Breast epithelium (tissue), 4 donors: Measurements from ENCODE around the gene TNS1. TPM values are rescaled to one million over a fixed set of nuclear protein-coding genes. Genes with fewer than 3 reads are reported as not detected.
A peak's percentile ranks its signal among the peaks of the same experiment; 100 is the strongest.

ENCODE experiments used
- DNase-seq, 2 donors: peaks; one replicate each; pipeline ENCODE4 v3.0.0-alpha.2; 2019; ENCODE audit warnings: low spot score in 2 of 2
- H3K27ac ChIP-seq, 2 donors: fragments of 200-600 bp; sonication (generic) in 1 of 2; one replicate each; pipeline ENCODE4 v1.5.1; 2016 to 2019; ENCODE audit warnings: mild to moderate bottlenecking in 1 of 2
- H3K27me3 ChIP-seq, 2 donors: fragments of 200-600 bp; sonication (generic) in 1 of 2; one replicate each; pipeline versions ENCODE4 v1.5.1 to v1.6.0; 2017 to 2019; ENCODE audit warnings: control low read depth in 1 of 2, mild to moderate bottlenecking in 1 of 2
- H3K36me3 ChIP-seq: fragments of 200-600 bp; one replicate; pipeline ENCODE4 v1.5.1; 2019
- H3K4me1 ChIP-seq, 2 donors: fragments of 200-600 bp; sonication (generic); one replicate each; pipeline ENCODE4 v1.5.1; 2016 to 2019; ENCODE audit warnings: control low read depth in 1 of 2
- H3K4me3 ChIP-seq, 3 donors: fragments of 200-600 bp; sonication (generic); 1 replicate in 2 of 3; 2 replicates in 1 of 3; pipeline ENCODE4 v1.5.1; 2016 to 2019; ENCODE audit warnings: mild to moderate bottlenecking in 3 of 3, moderate library complexity in 2 of 3
- H3K9me3 ChIP-seq, 2 donors: fragments of 200-600 bp; sonication (generic) in 1 of 2; one replicate each; pipeline ENCODE4 v1.5.1; 2016 to 2019; ENCODE audit warnings: control low read depth in 1 of 2
- CTCF ChIP-seq, 3 donors: fragments of 450-650 bp; IDR thresholded peaks; one replicate each; pipeline ENCODE4 v1.5.1; 2016 to 2017; ENCODE audit warnings: antibody characterized with exemption in 3 of 3, mild to moderate bottlenecking in 3 of 3, moderate library complexity in 3 of 3
- POLR2A ChIP-seq: fragments of 450-650 bp; IDR thresholded peaks from one replicate; pipeline ENCODE4 v1.6.1; 2016; ENCODE audit warnings: antibody characterized with exemption, mild to moderate bottlenecking, moderate library complexity
- POLR2AphosphoS5 ChIP-seq, 3 donors: sonication (generic); formaldehyde crosslinking; IDR thresholded peaks; one replicate each; pipeline ENCODE4 v1.6.1; 2017; ENCODE audit warnings: antibody characterized with exemption in 3 of 3
- intact Hi-C: fragments of 100-400 bp; cut with DNase I; formaldehyde crosslinking; loops from one replicate; pipeline ENCODE4 v1.15.1; 2023; ENCODE audit warnings: low total_unique reads
- total RNA-seq, 3 donors: library from RNA; depleted of rRNA; stranded (reverse); fragments of >200 nt; gene quantifications; one replicate each; pipeline ENCODE4 v1.1.0, GENCODE V29; 2016

Gene TNS1
- total RNA-seq, 3 donors from 2014 or later = 141 to 577 (median 154) TPM

GRCh38 chr2:217836901-217837491 lies 165.8 kb downstream of the TNS1 start:
- no peak overlapping the region for H3K4me3 ChIP-seq
- H3K27ac ChIP-seq = peak overlapping the region; percentile 88 to 94
- intact Hi-C loops = no loop called here
- H3K27me3 ChIP-seq = no peaks in the 10 kb centered on the region
- H3K36me3 ChIP-seq = no peaks in the 10 kb centered on the region
- H3K9me3 ChIP-seq = no peaks in the 10 kb centered on the region
- TF ChIP-seq POLR2AphosphoS5 (IDR thresholded peaks at IDR 0.05) = peak; percentile 27 to 95 (median 56)
- TF ChIP-seq CTCF (IDR thresholded peaks at IDR 0.05) = peak in 2 of 3 donors; percentile 22 to 29
- no peak for TF ChIP-seq POLR2A
- peak in 1 of 2 donors; percentile 95 for DNase-seq
- H3K4me1 ChIP-seq = peaks cover 0 to 13% of the 10 kb centered on the region in 2 donors

GRCh38 chr2:217835931-217836891 lies 166.6 kb downstream of the TNS1 start:
- H3K27me3 ChIP-seq = no peaks in the 10 kb centered on the region
- DNase-seq = peak in 1 of 2 donors; percentile 70
- intact Hi-C loops = no loop called here
- TF ChIP-seq POLR2AphosphoS5 (IDR thresholded peaks at IDR 0.05) (peak in 1 of 3 donors; percentile 57), CTCF (IDR thresholded peaks at IDR 0.05) (no peak), POLR2A (no peak)
- peak overlapping the region; percentile 88 to 94 for H3K27ac ChIP-seq
- no peaks in the 10 kb centered on the region for H3K9me3 ChIP-seq
- peaks cover 0 to 14% of the 10 kb centered on the region in 2 donors for H3K4me1 ChIP-seq
- H3K4me3 ChIP-seq = no peak overlapping the region
- no peaks in the 10 kb centered on the region for H3K36me3 ChIP-seq

GRCh38 chr2:217834744-217835513 lies 167.9 kb downstream of the TNS1 start:
- no peaks in the 10 kb centered on the region for H3K9me3 ChIP-seq
- TF ChIP-seq CTCF (IDR thresholded peaks at IDR 0.05) = no peak
- TF ChIP-seq POLR2AphosphoS5 (IDR thresholded peaks at IDR 0.05) = no peak
- no peak for TF ChIP-seq POLR2A
- no peak overlapping the region for H3K4me3 ChIP-seq
- no peak for DNase-seq
- intact Hi-C loops = no loop called here
- no peaks in the 10 kb centered on the region for H3K27me3 ChIP-seq
- no peaks in the 10 kb centered on the region for H3K36me3 ChIP-seq
- peaks cover 0 to 14% of the 10 kb centered on the region in 2 donors for H3K4me1 ChIP-seq
- H3K27ac ChIP-seq = peak overlapping the region in 1 of 2 donors; percentile 56

- no peak overlapping the region for H3K4me3 ChIP-seq
- TF ChIP-seq POLR2A (no peak), POLR2AphosphoS5 (IDR thresholded peaks at IDR 0.05) (peak in 1 of 3 donors; percentile 11), CTCF (IDR thresholded peaks at IDR 0.05) (no peak)
- peaks cover 0 to 14% of the 10 kb centered on the region in 2 donors for H3K4me1 ChIP-seq
- H3K36me3 ChIP-seq = no peaks in the 10 kb centered on the region
- H3K27me3 ChIP-seq = no peaks in the 10 kb centered on the region
- H3K9me3 ChIP-seq = no peaks in the 10 kb centered on the region
- peak overlapping the region; percentile 35 to 56 for H3K27ac ChIP-seq
- intact Hi-C loops = no loop called here
- DNase-seq = no peak
Observed at GRCh38 chr2:217834057-217834620, 168.7 kb downstream of the TNS1 start.
